Thyroid gland (tissue), 4 donors: ENCODE data around the gene GPM6B. TPM values are rescaled to one million over a fixed set of nuclear protein-coding genes. Genes with fewer than 3 reads are reported as not detected.

Source experiments
- DNase-seq, 2 donors: peaks; one replicate each; pipeline ENCODE4 v3.0.0-alpha.2; 2019
- H3K27ac ChIP-seq, 3 donors: fragments of 200-600 bp; sonication (generic); 1 replicate in 2 of 3; 2 replicates in 1 of 3; pipeline ENCODE4 v1.5.1; 2016 to 2019; ENCODE audit warnings: mild to moderate bottlenecking in 1 of 3, moderate library complexity in 1 of 3
- H3K27me3 ChIP-seq: fragments of 200-600 bp; sonication (generic); one replicate; pipeline ENCODE4 v1.5.1; 2019
- H3K36me3 ChIP-seq, 2 donors: fragments of 200-600 bp; sonication (generic); one replicate each; pipeline ENCODE4 v1.5.1; 2016 to 2019
- H3K4me1 ChIP-seq, 2 donors: fragments of 200-600 bp; sonication (generic); one replicate each; pipeline ENCODE4 v1.5.1; 2017 to 2019
- H3K4me3 ChIP-seq, 3 donors: fragments of 200-600 bp; sonication (generic); replicated peaks in 1 of 3; 1 replicate in 2 of 3; 2 replicates in 1 of 3; pipeline ENCODE4 v1.5.1; 2016; ENCODE audit warnings: mild to moderate bottlenecking in 1 of 3
- H3K9me3 ChIP-seq: fragments of 200-600 bp; sonication (generic); one replicate; pipeline ENCODE4 v1.5.1; 2017
- CTCF ChIP-seq, 6 experiments: fragments of 200-600 bp in 3 of 6; fragments of 450-650 bp in 3 of 6; sonication (generic) in 3 of 6; IDR thresholded peaks; one replicate each; pipeline ENCODE4 v1.5.1; 2016 to 2019; ENCODE audit warnings: antibody characterized with exemption in 6 of 6, mild to moderate bottlenecking in 2 of 6, inconsistent platforms in 1 of 6, moderate library complexity in 1 of 6
- POLR2A ChIP-seq, 2 donors: fragments of 450-650 bp; IDR thresholded peaks; one replicate each; pipeline ENCODE4 v1.6.1; 2017; ENCODE audit warnings: antibody characterized with exemption in 2 of 2, mild to moderate bottlenecking in 2 of 2, moderate library complexity in 1 of 2
- WGBS, 2 donors: methylation state at CpG; one replicate each; pipeline ENCODE4 v1.1.5; 2017; 5-methylcytosine and 5-hydroxymethylcytosine counted together
- intact Hi-C: fragments of 100-400 bp; cut with DNase I; formaldehyde crosslinking; loops from one replicate; pipeline ENCODE4 v1.15.1; 2023
- total RNA-seq, 4 donors: library from RNA; depleted of rRNA; stranded (reverse); fragments of >200 nt; gene quantifications; one replicate each; pipeline ENCODE4 v1.2.3, GENCODE V29; 2016

GPM6B gene
- total RNA-seq, 4 donors from 2014 or later = 2.3 to 9.9 (median 6.1) TPM

- TF ChIP-seq POLR2A (IDR thresholded peaks at IDR 0.05) = no peak
- TF ChIP-seq CTCF (IDR thresholded peaks at IDR 0.05) = no peak
- WGBS, 2 donors = 96% methylated on average over 4 of the region's 4 CpGs
- Histone ChIP-seq H3K27me3 (no peaks in the 10 kb centered on the region), H3K36me3 (peaks cover 10 to 23% of the 10 kb centered on the region in 2 donors), H3K27ac (no peak overlapping the region), H3K4me3 (no peak overlapping the region), H3K4me1 (peaks cover 0 to 3% of the 10 kb centered on the region in 2 donors), H3K9me3 (no peaks in the 10 kb centered on the region)
- intact Hi-C loops = no loop called here
- DNase-seq = no peak
These were observed 48.0 kb downstream of the GPM6B start for GRCh38 chrX:13768939-13769338.

GRCh38 chrX:13764765-13765164 lies 52.1 kb downstream of the GPM6B start:
- Histone ChIP-seq H3K4me1 (peaks cover 0 to 3% of the 10 kb centered on the region in 2 donors), H3K27ac (peak overlapping the region in 2 of 3 donors; percentile 27 to 44), H3K36me3 (peaks cover 29 to 31% of the 10 kb centered on the region in 2 donors), H3K9me3 (no peaks in the 10 kb centered on the region), H3K27me3 (no peaks in the 10 kb centered on the region), H3K4me3 (no peak overlapping the region)
- intact Hi-C loops = no loop called here
- WGBS, 2 donors = 59 to 67% methylated on average over 6 of the region's 6 CpGs
- peak in 1 of 2 donors; percentile 23 for DNase-seq
- peak in 2 of 6 experiments; percentile 15 to 24 for TF ChIP-seq CTCF (IDR thresholded peaks at IDR 0.05)
- no peak for TF ChIP-seq POLR2A (IDR thresholded peaks at IDR 0.05)

- Histone ChIP-seq H3K27ac (peak overlapping the region in 2 of 3 donors; percentile 27 to 44), H3K4me3 (no peak overlapping the region), H3K27me3 (no peaks in the 10 kb centered on the region), H3K9me3 (no peaks in the 10 kb centered on the region), H3K36me3 (peaks cover 26 to 27% of the 10 kb centered on the region in 2 donors), H3K4me1 (peaks cover 0 to 3% of the 10 kb centered on the region in 2 donors)
- TF ChIP-seq CTCF (IDR thresholded peaks at IDR 0.05) = no peak
- TF ChIP-seq POLR2A (IDR thresholded peaks at IDR 0.05) = no peak
- DNase-seq = no peak
- intact Hi-C loops = no loop called here
- 49 to 50% methylated on average over 7 of the region's 7 CpGs for WGBS, 2 donors
These were observed 52.6 kb downstream of the GPM6B start for GRCh38 chrX:13764281-13764680.

- peaks cover 21 to 23% of the 10 kb centered on the region in 2 donors for H3K36me3 ChIP-seq
- peak overlapping the region in 1 of 3 donors; percentile 13 for H3K27ac ChIP-seq
- no peak for DNase-seq
- no peaks in the 10 kb centered on the region for H3K27me3 ChIP-seq
- H3K9me3 ChIP-seq = no peaks in the 10 kb centered on the region
- H3K4me1 ChIP-seq = peaks cover 0 to 3% of the 10 kb centered on the region in 2 donors
- intact Hi-C loops = no loop called here
- no peak overlapping the region for H3K4me3 ChIP-seq
- 65 to 76% methylated on average over 5 to 7 of the region's 8 CpGs for WGBS, 2 donors
- TF ChIP-seq POLR2A (IDR thresholded peaks at IDR 0.05) = no peak
- no peak for TF ChIP-seq CTCF (IDR thresholded peaks at IDR 0.05)
These were observed 53.4 kb downstream of the GPM6B start for GRCh38 chrX:13763489-13763888.

- Histone ChIP-seq H3K9me3 (no peaks in the 10 kb centered on the region), H3K27me3 (no peaks in the 10 kb centered on the region), H3K36me3 (peaks cover 18 to 34% of the 10 kb centered on the region in 2 donors), H3K4me3 (no peak overlapping the region), H3K27ac (no peak overlapping the region), H3K4me1 (peaks cover 0 to 3% of the 10 kb centered on the region in 2 donors)
- DNase-seq = no peak
- 59 to 69% methylated on average over 7 of the region's 7 CpGs for WGBS, 2 donors
- intact Hi-C loops = no loop called here
- TF ChIP-seq CTCF (IDR thresholded peaks at IDR 0.05) = no peak
- no peak for TF ChIP-seq POLR2A (IDR thresholded peaks at IDR 0.05)
These were observed 55.1 kb downstream of the GPM6B start for GRCh38 chrX:13761606-13762414.
